K562 (cell line): ENCODE data around the gene DYNC1H1. TPM values are rescaled to one million over a fixed set of nuclear protein-coding genes. Genes with fewer than 3 reads are reported as not detected.

Experiments used
- ATAC-seq: fragments of 200-7000 bp; cut with Tn5 transposase; 3 replicates; pipeline ENCODE4 v1.9.1; 2020; ENCODE audit warnings: moderate library complexity
- BruUV-seq: library from RNA; stranded (reverse); fragments of 400-500 nt; replicated peaks from 2 replicates; lab custom pipeline; 2021; lab: Mats Ljungman, UMichigan
- CTCF ChIA-PET: fragments of 300-600 bp; formaldehyde crosslinking; extraction: SDS; loops from one replicate; lab custom pipeline; 2021; ENCODE audit warnings: low intra/inter-chr PET ratio; lab: Yijun Ruan, JAX
- POLR2A ChIA-PET: fragments of 300-600, 350-650 bp; sonication (Branson Sonifier 250); formaldehyde crosslinking; extraction: SDS; loops from one replicate; lab custom pipeline; 2021; ENCODE audit warnings: antibody characterized with exemption, inconsistent platforms; lab: Yijun Ruan, JAX
- DNase-seq, 4 experiments: peaks; one replicate each; pipeline versions ENCODE4 v3.0.0 to v3.0.0-alpha.2; 2011 to 2018; ENCODE audit warnings: low spot score in 3 of 4, mixed read lengths in 3 of 4; ENCODE audit errors: extremely low read depth in 1 of 4
- FAIRE-seq: peaks from 2 replicates; lab custom pipeline; 2011; peaks lifted over from hg19 to GRCh38; lab: Jason Lieb, UNC
- H2AFZ ChIP-seq: 2 replicates; pipeline ENCODE4 v1.6.0; 2011; ENCODE audit warnings: low read depth, low read length, control low read depth, inconsistent platforms
- H3K27ac ChIP-seq: fragments of 200-600 bp; 3 replicates; pipeline ENCODE4 v1.8.0; 2011; ENCODE audit warnings: low read depth, mild to moderate bottlenecking, control low read depth, inconsistent platforms, low read length, moderate library complexity, mixed read lengths; ENCODE audit errors: extremely low read depth
- H3K27me3 ChIP-seq, 2 experiments: fragments of 300-600 bp in 1 of 2; 2 replicates in 1 of 2; 3 replicates in 1 of 2; pipeline versions ENCODE4 v1.6.0 to v1.8.0; 2011; ENCODE audit warnings: inconsistent platforms in 2 of 2, low read length in 2 of 2, mild to moderate bottlenecking in 1 of 2, mixed read lengths in 1 of 2, moderate library complexity in 1 of 2; ENCODE audit not compliant: control insufficient read depth in 2 of 2, insufficient read depth in 2 of 2
- H3K36me3 ChIP-seq: fragments of 300-600 bp; 3 replicates; pipeline ENCODE4 v1.8.0; 2011; ENCODE audit warnings: mild to moderate bottlenecking, low read length, inconsistent platforms; ENCODE audit not compliant: control insufficient read depth, insufficient read depth
- H3K4me1 ChIP-seq, 2 experiments: fragments of 200-600 bp in 1 of 2; replicated peaks in 1 of 2; 2 replicates in 1 of 2; 3 replicates in 1 of 2; pipeline versions ENCODE4 v1.5.1 to v1.8.0; 2011; ENCODE audit warnings: inconsistent platforms in 2 of 2, low read length in 2 of 2, mild to moderate bottlenecking in 1 of 2, mixed read lengths in 1 of 2, moderate library complexity in 1 of 2; ENCODE audit not compliant: control insufficient read depth in 2 of 2, insufficient read depth in 2 of 2
- H3K4me2 ChIP-seq: 2 replicates; pipeline ENCODE4 v1.6.1; 2011; ENCODE audit warnings: low read length, control low read depth, inconsistent platforms, mixed read lengths; ENCODE audit not compliant: insufficient read depth
- H3K4me3 ChIP-seq: fragments of 200-600 bp; sonication (generic), shearing (Covaris generic); 2 replicates; pipeline ENCODE4 v1.5.1; 2016; ENCODE audit warnings: control low read depth, inconsistent platforms
- H3K79me2 ChIP-seq: fragments of 200-600 bp; 3 replicates; pipeline ENCODE4 v1.8.0; 2011; ENCODE audit warnings: low read length, inconsistent platforms; ENCODE audit not compliant: control insufficient read depth, insufficient read depth
- H3K9ac ChIP-seq, 2 experiments: 2 replicates each; pipeline versions ENCODE4 v1.6.0 to v1.6.1; 2011; ENCODE audit warnings: low read depth in 2 of 2, low read length in 2 of 2, control low read depth in 1 of 2, inconsistent platforms in 1 of 2, mild to moderate bottlenecking in 1 of 2, mixed read lengths in 1 of 2; ENCODE audit not compliant: insufficient read depth in 1 of 2
- H3K9me1 ChIP-seq: one replicate; pipeline ENCODE4 v1.6.0; 2011; ENCODE audit warnings: inconsistent platforms, mild to moderate bottlenecking, low read length, moderate library complexity; ENCODE audit not compliant: control insufficient read depth, insufficient read depth
- H3K9me3 ChIP-seq: replicated peaks from 2 replicates; pipeline ENCODE4 v1.5.1; 2011; ENCODE audit warnings: low read depth, low read length, inconsistent platforms; ENCODE audit not compliant: control insufficient read depth, insufficient read depth
- H4K20me1 ChIP-seq: replicated peaks from 2 replicates; pipeline ENCODE4 v1.6.1; 2011; ENCODE audit warnings: low read length, inconsistent platforms, mixed read lengths; ENCODE audit not compliant: control insufficient read depth, insufficient read depth
- PHB ChIP-seq: fragments of 250-450 bp; sonication (Bioruptor Pico); IDR thresholded peaks from 2 replicates; pipeline ENCODE4 v1.5.0; 2021
- SNIP1 ChIP-seq: fragments of 450-650 bp; IDR thresholded peaks from 2 replicates; pipeline ENCODE4 v1.7.1; 2017; ENCODE audit warnings: low read depth, mild to moderate bottlenecking
- ZNF347 ChIP-seq: fragments of 450-650 bp; formaldehyde crosslinking; IDR thresholded peaks from 2 replicates; pipeline ENCODE4 v1.4.0; 2020; ENCODE audit warnings: low read depth, mild to moderate bottlenecking, moderate library complexity
- WGBS: fragments of 100-300 bp; shearing (Covaris generic); methylation state at CpG from one replicate; pipeline ENCODE4 v1.1.6; 2016; ENCODE audit warnings: low coverage, mixed read lengths; ENCODE audit not compliant: insufficient coverage; ENCODE audit errors: missing lambda C conversion rate; 5-methylcytosine and 5-hydroxymethylcytosine counted together
- in situ Hi-C: fragments of 300-500 bp; cut with MboI; formaldehyde crosslinking; loops from 4 replicates; pipeline ENCODE4 v1.15.0; 2018; ENCODE audit warnings: inconsistent platforms, mixed read lengths
- intact Hi-C: fragments of 100-400 bp; cut with micrococcal nuclease; formaldehyde crosslinking; loops from 2 replicates; pipeline ENCODE4 v1.14.2; 2022
- polyA plus RNA-seq, 8 experiments: library from polyadenylated mRNA; depleted of rRNA in 4 of 8; stranded (reverse) in 5 of 8; unstranded in 3 of 8; fragments of >200 nt; fragmentation: Nextera tagmentation in 2 of 8; fragmentation: Illumina TruSeq in 1 of 8; extraction: Ambion mirVana in 2 of 8; extraction: Trizol in 1 of 8; gene quantifications; 2 replicates each; pipeline versions ENCODE4 v1.2.1 to v1.2.3, GENCODE V29; 2011 to 2014; ENCODE audit warnings: inconsistent platforms in 1 of 8, missing spikeins in 1 of 8
- total RNA-seq, 7 experiments: library from RNA; depleted of rRNA in 6 of 7; stranded (reverse); fragments of >200 nt in 6 of 7; fragmentation: Illumina TruSeq in 2 of 7; extraction: Trizol in 2 of 7; gene quantifications; 2 replicates each; pipeline versions ENCODE4 v1.2.1 to v1.2.3, GENCODE V29; 2011 to 2021; ENCODE audit warnings: low replicate concordance in 1 of 7
- TF ChIP-seq, protein P1 (sequence below): fragments of 250-450 bp; sonication (Bioruptor Pico); IDR thresholded peaks from 2 replicates; pipeline ENCODE4 v1.8.0; 2021; ENCODE audit warnings: mild to moderate bottlenecking, moderate library complexity
- TF ChIP-seq, protein P2 (sequence below): sonication (generic); formaldehyde crosslinking; IDR thresholded peaks from 2 replicates; pipeline ENCODE4 v1.8.1; 2023; ENCODE audit warnings: mild to moderate bottlenecking, missing genetic modification reagents

DYNC1H1 gene
- total and polyA plus RNA-seq, 9 of the 15 experiments (the other 6 are each of a cell fraction or from before 2014, with no cell fraction given): 31.9 to 335 (median 115) TPM

DNA sequence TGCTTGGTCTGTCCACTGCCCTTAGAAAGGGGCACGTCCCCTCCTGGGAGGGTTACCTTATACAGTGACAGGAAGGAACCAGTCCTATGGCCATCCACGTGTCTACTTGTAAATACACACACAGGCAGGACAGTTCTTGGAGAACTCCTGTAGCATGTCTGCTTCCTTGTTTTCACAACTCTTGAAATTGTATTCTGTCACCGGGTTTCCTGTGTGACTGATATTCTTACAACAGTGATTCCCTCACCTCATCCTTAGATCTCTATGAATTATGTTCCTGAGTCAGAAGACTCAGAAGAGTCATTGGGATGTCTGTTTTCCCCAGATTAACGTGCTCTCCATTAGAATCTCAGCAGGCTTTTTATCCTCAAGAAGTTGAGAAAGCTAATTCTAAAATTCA, 44.1 kb upstream of the DYNC1H1 start:
- Histone ChIP-seq H2AFZ (no peak overlapping the region), H3K9ac (no peak overlapping the region), H3K27me3 (no peaks in the 10 kb centered on the region), H3K27ac (no peak overlapping the region), H3K9me1 (no peaks in the 10 kb centered on the region), H4K20me1 (no peaks in the 10 kb centered on the region), H3K4me2 (no peak overlapping the region), H3K79me2 (no peaks in the 10 kb centered on the region), H3K4me1 (peaks cover 0 to 15% of the 10 kb centered on the region in 2 experiments; a peak in 2 of 5 replicates), H3K9me3 (no peaks in the 10 kb centered on the region), H3K4me3 (no peak overlapping the region), H3K36me3 (peaks cover 53% of the 10 kb centered on the region; the same call in 2 of the 3 replicates)
- DNase-seq (no peak), FAIRE-seq (no peak), ATAC-seq (no peak)
- ChIA-PET POLR2A (no interaction called here), CTCF (no interaction called here)
- no TSS peak for BruUV-seq
- no peak for TF ChIP-seq SNIP1
- no peak for TF ChIP-seq PHB (CRISPR knock-in tag)
- in situ Hi-C loops (no loop called here), intact Hi-C loops (no loop called here)
- WGBS: 65% methylated on average over 4 of the region's 4 CpGs

DNA sequence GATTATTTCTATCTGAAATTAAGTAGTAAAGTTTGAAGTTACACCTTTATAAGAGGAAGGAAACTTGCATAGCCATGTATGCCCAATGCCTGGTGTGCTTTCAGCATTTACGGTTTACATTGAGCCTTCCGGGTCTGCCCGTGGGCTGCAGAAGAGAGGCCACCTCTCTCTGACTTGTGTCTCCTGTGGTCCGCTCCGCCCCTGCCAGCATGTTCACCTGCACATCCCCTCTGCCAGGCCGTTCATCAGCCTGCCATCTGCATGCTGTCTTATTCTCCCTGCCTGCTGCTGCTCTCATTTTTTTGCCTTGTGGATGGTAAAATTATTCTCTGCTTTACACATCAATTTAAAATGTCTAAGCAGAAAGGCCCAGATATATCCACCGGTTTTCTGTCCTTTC, 41.5 kb upstream of the DYNC1H1 start:
- Histone ChIP-seq H3K79me2 (no peaks in the 10 kb centered on the region), H2AFZ (no peak overlapping the region), H3K27ac (no peak overlapping the region), H3K4me1 (peaks cover 14 to 15% of the 10 kb centered on the region in 2 experiments; a peak in 4 of 5 replicates), H3K9me3 (no peaks in the 10 kb centered on the region), H3K27me3 (no peaks in the 10 kb centered on the region), H3K4me2 (no peak overlapping the region), H3K4me3 (no peak overlapping the region), H4K20me1 (no peaks in the 10 kb centered on the region), H3K9me1 (no peaks in the 10 kb centered on the region), H3K9ac (no peak overlapping the region; a peak in 1 of 4 replicates), H3K36me3 (peaks cover 50% of the 10 kb centered on the region; the same call in 2 of the 3 replicates)
- WGBS: 83% methylated on average over 7 of the region's 7 CpGs
- no peak for DNase-seq
- POLR2A ChIA-PET: no interaction called here
- no peak for TF ChIP-seq ZNF347 (CRISPR knock-in tag)
- TF ChIP-seq, protein P1, sequence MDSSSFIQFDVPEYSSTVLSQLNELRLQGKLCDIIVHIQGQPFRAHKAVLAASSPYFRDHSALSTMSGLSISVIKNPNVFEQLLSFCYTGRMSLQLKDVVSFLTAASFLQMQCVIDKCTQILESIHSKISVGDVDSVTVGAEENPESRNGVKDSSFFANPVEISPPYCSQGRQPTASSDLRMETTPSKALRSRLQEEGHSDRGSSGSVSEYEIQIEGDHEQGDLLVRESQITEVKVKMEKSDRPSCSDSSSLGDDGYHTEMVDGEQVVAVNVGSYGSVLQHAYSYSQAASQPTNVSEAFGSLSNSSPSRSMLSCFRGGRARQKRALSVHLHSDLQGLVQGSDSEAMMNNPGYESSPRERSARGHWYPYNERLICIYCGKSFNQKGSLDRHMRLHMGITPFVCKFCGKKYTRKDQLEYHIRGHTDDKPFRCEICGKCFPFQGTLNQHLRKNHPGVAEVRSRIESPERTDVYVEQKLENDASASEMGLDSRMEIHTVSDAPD (CRISPR knock-in tag): no peak
- TF ChIP-seq, protein P2, sequence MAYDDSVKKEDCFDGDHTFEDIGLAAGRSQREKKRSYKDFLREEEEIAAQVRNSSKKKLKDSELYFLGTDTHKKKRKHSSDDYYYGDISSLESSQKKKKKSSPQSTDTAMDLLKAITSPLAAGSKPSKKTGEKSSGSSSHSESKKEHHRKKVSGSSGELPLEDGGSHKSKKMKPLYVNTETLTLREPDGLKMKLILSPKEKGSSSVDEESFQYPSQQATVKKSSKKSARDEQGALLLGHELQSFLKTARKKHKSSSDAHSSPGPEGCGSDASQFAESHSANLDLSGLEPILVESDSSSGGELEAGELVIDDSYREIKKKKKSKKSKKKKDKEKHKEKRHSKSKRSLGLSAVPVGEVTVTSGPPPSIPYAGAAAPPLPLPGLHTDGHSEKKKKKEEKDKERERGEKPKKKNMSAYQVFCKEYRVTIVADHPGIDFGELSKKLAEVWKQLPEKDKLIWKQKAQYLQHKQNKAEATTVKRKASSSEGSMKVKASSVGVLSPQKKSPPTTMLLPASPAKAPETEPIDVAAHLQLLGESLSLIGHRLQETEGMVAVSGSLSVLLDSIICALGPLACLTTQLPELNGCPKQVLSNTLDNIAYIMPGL (CRISPR knock-in tag): no peak
- in situ Hi-C loops (no loop called here), intact Hi-C loops (no loop called here)
- no peak for ATAC-seq
- CTCF ChIA-PET: no interaction called here
- BruUV-seq: no TSS peak
- FAIRE-seq: no peak
